GM12864 (cell line): ENCODE results near the gene SORCS2.

ENCODE experiments used
- DNase-seq: peaks from one replicate; pipeline ENCODE4 v3.0.0-alpha.2; 2011; ENCODE audit warnings: low read depth
- H3K4me3 ChIP-seq: 2 replicates; pipeline ENCODE4 v1.5.1; 2011; ENCODE audit warnings: mild to moderate bottlenecking, low read depth, low read length, control low read depth
- TF ChIP-seq, protein P1 (sequence below): IDR thresholded peaks from 2 replicates; pipeline ENCODE4 v1.5.1; 2011; ENCODE audit warnings: low read depth, mild to moderate bottlenecking, moderate library complexity, low read length, control low read depth, inconsistent platforms; ENCODE audit errors: missing control alignments

Gene SORCS2

DNA sequence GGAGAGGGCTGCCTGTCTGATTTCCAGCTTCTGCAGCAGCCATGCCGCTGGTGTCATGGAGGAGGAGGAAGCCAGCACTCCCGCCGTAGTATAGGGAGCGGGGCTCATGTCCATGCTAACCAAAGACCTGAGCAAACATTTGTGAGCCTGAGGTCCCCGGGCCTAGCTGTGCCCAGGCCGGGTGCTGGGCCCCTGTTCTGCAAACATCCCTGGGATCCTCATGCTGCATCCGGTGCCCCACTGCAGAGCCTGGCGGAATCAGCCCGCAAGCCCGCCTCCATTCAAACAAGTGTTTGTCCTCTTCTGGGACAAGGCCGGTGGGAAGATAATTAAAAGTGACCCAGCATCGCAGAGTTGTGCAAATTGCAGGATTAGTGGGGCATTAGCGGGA is 106.3 kb downstream of the SORCS2 start:
- H3K4me3 ChIP-seq: no peak overlapping the region
- no peak for DNase-seq
- TF ChIP-seq, protein P1, sequence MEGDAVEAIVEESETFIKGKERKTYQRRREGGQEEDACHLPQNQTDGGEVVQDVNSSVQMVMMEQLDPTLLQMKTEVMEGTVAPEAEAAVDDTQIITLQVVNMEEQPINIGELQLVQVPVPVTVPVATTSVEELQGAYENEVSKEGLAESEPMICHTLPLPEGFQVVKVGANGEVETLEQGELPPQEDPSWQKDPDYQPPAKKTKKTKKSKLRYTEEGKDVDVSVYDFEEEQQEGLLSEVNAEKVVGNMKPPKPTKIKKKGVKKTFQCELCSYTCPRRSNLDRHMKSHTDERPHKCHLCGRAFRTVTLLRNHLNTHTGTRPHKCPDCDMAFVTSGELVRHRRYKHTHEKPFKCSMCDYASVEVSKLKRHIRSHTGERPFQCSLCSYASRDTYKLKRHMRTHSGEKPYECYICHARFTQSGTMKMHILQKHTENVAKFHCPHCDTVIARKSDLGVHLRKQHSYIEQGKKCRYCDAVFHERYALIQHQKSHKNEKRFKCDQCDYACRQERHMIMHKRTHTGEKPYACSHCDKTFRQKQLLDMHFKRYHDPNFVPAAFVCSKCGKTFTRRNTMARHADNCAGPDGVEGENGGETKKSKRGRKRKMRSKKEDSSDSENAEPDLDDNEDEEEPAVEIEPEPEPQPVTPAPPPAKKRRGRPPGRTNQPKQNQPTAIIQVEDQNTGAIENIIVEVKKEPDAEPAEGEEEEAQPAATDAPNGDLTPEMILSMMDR: no peak

DNA sequence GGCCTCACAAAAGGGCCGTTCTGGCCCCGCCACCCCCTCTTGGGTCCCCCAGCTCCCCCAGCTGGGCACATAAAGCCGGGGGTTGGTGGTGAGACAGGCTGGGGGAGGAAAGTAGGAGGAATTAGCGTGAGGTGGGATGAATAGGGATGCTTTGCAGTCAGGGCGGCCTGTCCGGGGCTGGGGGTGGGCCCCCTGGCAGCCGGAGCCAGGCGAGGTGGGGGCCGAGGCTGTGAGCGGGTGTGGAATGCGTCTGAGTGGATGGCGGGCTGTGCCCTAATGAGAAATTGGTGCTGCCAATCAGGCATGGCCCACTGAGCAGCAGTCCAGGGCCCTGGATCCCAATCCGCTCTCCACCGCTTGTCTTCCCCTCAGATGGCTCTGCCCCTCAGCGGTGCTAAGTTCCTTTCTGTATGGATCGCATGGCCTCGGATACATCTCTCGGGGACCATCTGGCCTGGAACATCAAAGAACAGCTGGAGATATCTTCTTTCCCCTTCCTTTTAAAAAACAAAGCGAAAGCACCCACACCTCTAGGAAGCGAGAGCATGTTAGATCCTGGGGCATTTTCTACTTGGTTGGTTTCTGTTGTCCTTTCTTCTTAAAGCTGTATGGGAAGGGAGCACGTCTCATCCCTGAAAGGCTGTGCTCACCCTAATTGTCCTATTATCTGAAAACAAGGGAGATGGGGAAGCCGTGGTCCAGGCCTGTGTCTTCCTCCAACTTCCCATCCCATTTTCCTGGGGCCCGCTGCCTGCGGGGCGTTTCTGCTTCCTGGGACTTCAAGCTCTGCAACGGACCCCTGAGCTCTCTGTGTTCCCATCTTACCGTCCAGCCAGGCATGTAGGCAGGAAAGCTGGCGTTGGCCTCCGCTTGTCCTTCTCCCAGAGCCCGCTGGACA is 106.9 kb downstream of the SORCS2 start:
- no peak overlapping the region for H3K4me3 ChIP-seq
- no peak for DNase-seq
- TF ChIP-seq, protein P1: no peak

DNA sequence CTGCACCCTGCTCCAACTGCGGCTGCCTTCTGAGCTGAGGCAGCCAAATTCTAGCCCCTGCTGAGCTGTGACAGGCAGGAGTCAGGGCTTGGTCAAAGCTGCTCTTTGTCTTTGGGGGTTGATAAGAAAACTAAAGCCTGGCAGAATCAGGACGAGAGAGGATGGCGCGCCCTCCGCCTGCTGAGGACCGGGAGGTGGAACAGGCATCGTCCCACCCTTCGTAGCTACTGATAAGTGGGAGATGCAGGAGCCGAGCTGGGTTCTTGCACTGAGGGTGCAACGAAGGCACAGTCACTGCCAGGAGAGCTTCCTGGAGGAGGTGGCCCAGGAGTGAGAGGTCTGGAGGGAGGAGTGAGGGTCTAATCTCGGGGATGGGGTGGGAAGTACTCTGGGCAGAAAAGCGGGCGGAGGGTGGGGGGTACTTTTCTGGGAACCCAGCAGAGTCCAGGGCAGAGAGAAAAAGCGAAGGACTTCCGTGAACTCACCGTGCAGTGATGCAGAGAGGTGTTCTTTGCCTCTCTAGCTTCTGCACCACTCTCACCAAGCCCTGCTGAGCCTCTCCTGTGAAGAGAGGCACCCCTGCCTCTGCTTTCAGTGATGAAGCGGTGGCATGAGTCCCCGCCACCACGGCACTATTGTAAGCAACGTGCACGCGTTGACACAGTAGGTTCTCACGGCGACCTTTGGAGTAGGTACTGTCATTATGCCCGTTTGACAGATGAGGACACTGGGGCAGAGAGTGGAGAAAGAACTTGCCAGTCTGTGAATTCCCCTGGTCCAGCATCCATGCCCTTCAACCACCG is 107.8 kb downstream of the SORCS2 start:
- TF ChIP-seq, protein P1: no peak
- no peak overlapping the region for H3K4me3 ChIP-seq
- DNase-seq: no peak

DNA sequence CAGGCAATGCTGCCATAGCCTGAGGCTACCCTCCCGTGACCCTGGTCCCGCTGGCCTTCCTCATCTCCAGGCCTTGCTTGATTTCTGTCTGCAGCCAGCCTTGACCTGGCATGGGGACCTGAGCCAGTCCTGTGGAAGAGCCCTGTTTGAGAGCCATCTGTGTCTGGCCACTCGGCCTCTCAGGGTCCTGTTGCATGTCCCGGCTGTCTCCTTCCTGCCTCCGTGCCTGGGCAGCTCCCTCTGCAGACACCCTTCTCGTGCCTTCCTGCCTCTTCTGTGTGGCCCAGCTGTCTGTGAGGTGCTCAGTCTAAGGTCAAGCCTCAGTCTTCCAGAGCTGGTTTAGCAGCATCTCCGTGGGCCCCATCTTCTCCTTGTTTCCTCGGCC is 108.4 kb downstream of the SORCS2 start:
- no peak for DNase-seq
- no peak overlapping the region for H3K4me3 ChIP-seq
- TF ChIP-seq, protein P1: no peak

DNA sequence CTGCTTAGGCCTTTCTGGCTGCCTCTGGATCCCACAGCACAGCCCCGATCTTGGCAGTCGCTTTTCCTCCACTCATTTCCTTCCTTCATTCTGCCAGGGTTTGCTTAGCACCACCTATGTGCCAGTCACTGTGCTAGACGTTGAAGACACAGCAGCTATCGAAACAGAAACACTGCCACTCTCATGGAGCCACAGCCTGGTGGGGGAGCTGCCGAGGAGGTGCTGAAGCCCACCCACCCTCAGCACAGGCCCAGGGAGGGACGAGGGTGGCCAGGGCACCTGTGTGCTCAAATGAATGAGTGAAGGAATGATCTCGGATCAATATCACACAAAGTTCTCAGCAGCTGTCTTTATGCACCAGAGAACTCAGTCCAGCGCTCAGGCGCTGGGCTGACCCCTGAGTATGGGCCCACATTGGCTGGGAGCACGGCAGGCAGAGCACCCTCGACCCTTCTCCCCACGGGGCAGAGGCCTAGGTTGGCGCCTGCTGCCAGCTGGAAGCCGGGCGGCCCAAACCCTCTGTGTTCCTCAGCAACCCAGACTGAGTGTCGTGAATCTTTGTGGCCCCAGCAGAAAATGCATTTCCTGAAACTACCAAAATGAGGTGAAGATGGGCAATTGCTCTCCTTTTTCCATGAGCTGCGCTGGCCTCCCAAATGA is 108.9 kb downstream of the SORCS2 start:
- no peak for DNase-seq
- no peak overlapping the region for H3K4me3 ChIP-seq
- TF ChIP-seq, protein P1: no peak

DNA sequence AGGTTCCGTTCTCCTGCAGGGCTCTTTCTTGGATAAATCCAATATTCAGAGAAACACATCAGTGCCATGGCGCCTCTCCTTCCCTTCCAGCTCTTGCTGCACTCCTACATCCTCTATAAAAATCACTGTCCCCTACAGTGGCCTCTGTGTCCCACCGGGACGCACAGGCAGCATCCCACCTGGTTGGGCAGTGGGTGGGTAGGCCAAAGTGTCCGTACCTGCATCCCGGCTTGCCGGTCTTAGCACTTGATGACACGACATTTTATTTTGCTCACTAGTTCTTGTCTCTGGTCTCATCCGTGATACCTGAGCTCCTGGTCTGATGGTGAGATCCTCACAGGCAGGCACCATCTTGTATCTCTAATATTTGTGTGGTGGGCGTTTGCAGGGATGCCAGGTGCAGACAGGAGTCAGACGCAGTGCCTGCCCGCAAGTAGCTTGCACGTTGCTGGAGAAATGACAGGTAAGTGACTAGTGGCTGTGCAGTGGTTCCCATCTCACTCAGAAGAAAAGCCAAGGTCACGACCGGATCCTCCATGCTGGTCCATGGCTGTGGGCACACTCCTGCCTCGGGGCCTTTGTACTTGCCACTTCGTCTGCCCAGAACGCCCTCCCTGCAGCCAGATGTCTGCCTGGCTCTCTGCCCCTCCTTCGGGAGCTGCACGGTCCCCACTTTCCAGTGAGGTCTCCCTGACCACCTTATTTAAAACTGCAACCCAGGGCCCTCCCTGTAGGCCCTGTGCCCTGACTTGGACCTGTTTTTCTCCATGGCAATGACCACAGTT is 109.7 kb downstream of the SORCS2 start:
- no peak overlapping the region for H3K4me3 ChIP-seq
- TF ChIP-seq, protein P1: no peak
- no peak for DNase-seq
